ENCODE results near the gene MACROD2. TPM values are rescaled to one million over a fixed set of nuclear protein-coding genes. Genes with fewer than 3 reads are reported as not detected.

MACROD2 gene
- total and polyA plus RNA-seq, 11 donors, result 0.54 to 5.4 (median 2.4) TPM

GRCh38 chr20:15099130-15099529 is 1103.8 kb downstream of the MACROD2 start:
- WGBS, 4 donors, result 57 to 77% (median 71%) methylated on average over 1 of the region's 1 CpG
- Histone ChIP-seq H3K4me1 (no peaks in the 10 kb centered on the region), H3K9me3 (no peaks in the 10 kb centered on the region), H3K36me3 (no peaks in the 10 kb centered on the region), H3K4me3 (no peak overlapping the region), H3K27ac (no peak overlapping the region), H3K27me3 (no peaks in the 10 kb centered on the region)
- intact Hi-C loops (cut with DNase I), result loop anchor here in 1 of 10 donors (10.0 kb wide), 1 partner anchor 64 kb away; no protein-coding TSS in a partner anchor
- DNase-seq (no peak), ATAC-seq (no peak)
- no peak for TF ChIP-seq CTCF (IDR thresholded peaks at IDR 0.05)
- TF ChIP-seq POLR2A (IDR thresholded peaks at IDR 0.05), result no peak

- TF ChIP-seq CTCF (IDR thresholded peaks at IDR 0.05), result no peak
- TF ChIP-seq POLR2A (IDR thresholded peaks at IDR 0.05), result no peak
- intact Hi-C loops (cut with DNase I), result no loop called here
- Histone ChIP-seq H3K27me3 (no peaks in the 10 kb centered on the region), H3K36me3 (no peaks in the 10 kb centered on the region), H3K9me3 (no peaks in the 10 kb centered on the region), H3K4me3 (no peak overlapping the region), H3K4me1 (no peaks in the 10 kb centered on the region), H3K27ac (no peak overlapping the region)
- ATAC-seq (no peak), DNase-seq (no peak)
Observed at GRCh38 chr20:15100506-15101160, 1105.3 kb downstream of the MACROD2 start.

GRCh38 chr20:15107931-15108330 is 1112.6 kb downstream of the MACROD2 start:
- no peak for ATAC-seq
- no peaks in the 10 kb centered on the region for H3K27me3 ChIP-seq
- no peak for TF ChIP-seq CTCF (IDR thresholded peaks at IDR 0.05)
- TF ChIP-seq POLR2A (IDR thresholded peaks at IDR 0.05), result no peak
- WGBS, 4 donors, result 42 to 98% (median 53%) methylated on average over 1 of the region's 1 CpG
- H3K36me3 ChIP-seq, result no peaks in the 10 kb centered on the region
- H3K9me3 ChIP-seq, result no peaks in the 10 kb centered on the region
- DNase-seq, result no peak
- H3K27ac ChIP-seq, result no peak overlapping the region
- intact Hi-C loops (cut with DNase I), result no loop called here
- H3K4me3 ChIP-seq, result no peak overlapping the region
- H3K4me1 ChIP-seq, result no peaks in the 10 kb centered on the region

GRCh38 chr20:15109494-15109893 is 1114.2 kb downstream of the MACROD2 start:
- 75 to 82% (median 81%) methylated on average over 7 of the region's 7 CpGs for WGBS, 4 donors
- TF ChIP-seq POLR2A (IDR thresholded peaks at IDR 0.05) (no peak), CTCF (IDR thresholded peaks at IDR 0.05) (no peak)
- Histone ChIP-seq H3K36me3 (no peaks in the 10 kb centered on the region), H3K4me1 (no peaks in the 10 kb centered on the region), H3K4me3 (no peak overlapping the region), H3K27ac (no peak overlapping the region), H3K27me3 (no peaks in the 10 kb centered on the region), H3K9me3 (peaks cover 0 to 2% (median 0%) of the 10 kb centered on the region in 12 donors)
- intact Hi-C loops (cut with DNase I), result no loop called here
- no peak for DNase-seq
- no peak for ATAC-seq
